Thymus (tissue), 11 donors: ENCODE results near the gene GNG3. TPM values are rescaled to one million over a fixed set of nuclear protein-coding genes. Genes with fewer than 3 reads are reported as not detected.
"Not testable (repeated sequence)": the region's sequence is repeated elsewhere in the genome, so short reads cannot be mapped to it uniquely, and the experiment has no call there.

Source experiments
- DNase-seq, 9 donors: peaks; one replicate each; pipeline ENCODE4 v3.0.0-alpha.2; 2013; ENCODE audit warnings: low spot score in 9 of 9, low read depth in 6 of 9, missing footprints in 1 of 9
- H3K27ac ChIP-seq, 2 donors: one replicate each; pipeline ENCODE4 v1.5.1; 2013; ENCODE audit warnings: control low read depth in 1 of 2, low read depth in 1 of 2, low read length in 1 of 2, mild to moderate bottlenecking in 1 of 2, moderate library complexity in 1 of 2
- H3K27me3 ChIP-seq, 2 donors: one replicate each; pipeline ENCODE4 v1.5.1; 2013; ENCODE audit warnings: low read length in 1 of 2; ENCODE audit not compliant: control insufficient read depth in 2 of 2, insufficient read depth in 1 of 2
- H3K36me3 ChIP-seq, 2 donors: one replicate each; pipeline ENCODE4 v1.5.1; 2013; ENCODE audit warnings: low read length in 1 of 2, mild to moderate bottlenecking in 1 of 2, moderate library complexity in 1 of 2; ENCODE audit not compliant: control insufficient read depth in 2 of 2, insufficient read depth in 2 of 2
- H3K4me1 ChIP-seq, 2 donors: one replicate each; pipeline ENCODE4 v1.5.1; 2013; ENCODE audit warnings: low read length in 2 of 2; ENCODE audit not compliant: control insufficient read depth in 2 of 2, insufficient read depth in 2 of 2
- H3K4me3 ChIP-seq, 2 donors: one replicate each; pipeline ENCODE4 v1.5.1; 2013; ENCODE audit warnings: low read length in 2 of 2, control low read depth in 1 of 2, mild to moderate bottlenecking in 1 of 2
- H3K9me3 ChIP-seq, 2 donors: one replicate each; pipeline ENCODE4 v1.5.1; 2013; ENCODE audit warnings: low read length in 1 of 2, mild to moderate bottlenecking in 1 of 2; ENCODE audit not compliant: control insufficient read depth in 2 of 2, insufficient read depth in 1 of 2
- WGBS: extraction: QIAGEN DNeasy Blood & Tissue Kit; methylation state at CpG from one replicate; pipeline ENCODE4 v1.1.7; 2013; 5-methylcytosine and 5-hydroxymethylcytosine counted together
- polyA plus RNA-seq: library from polyadenylated mRNA; stranded (reverse); fragments of 200-250 nt; gene quantifications from one replicate; pipeline ENCODE4 v1.2.3, GENCODE V29; 2013
- total RNA-seq: library from RNA; stranded (reverse); fragments of 120-200 nt; gene quantifications from one replicate; pipeline ENCODE4 v1.2.4, GENCODE V29; 2013
- donor health status: healthy.

Gene GNG3
- total and polyA plus RNA-seq, 2 donors: 0.05 to 0.41 TPM

DNA sequence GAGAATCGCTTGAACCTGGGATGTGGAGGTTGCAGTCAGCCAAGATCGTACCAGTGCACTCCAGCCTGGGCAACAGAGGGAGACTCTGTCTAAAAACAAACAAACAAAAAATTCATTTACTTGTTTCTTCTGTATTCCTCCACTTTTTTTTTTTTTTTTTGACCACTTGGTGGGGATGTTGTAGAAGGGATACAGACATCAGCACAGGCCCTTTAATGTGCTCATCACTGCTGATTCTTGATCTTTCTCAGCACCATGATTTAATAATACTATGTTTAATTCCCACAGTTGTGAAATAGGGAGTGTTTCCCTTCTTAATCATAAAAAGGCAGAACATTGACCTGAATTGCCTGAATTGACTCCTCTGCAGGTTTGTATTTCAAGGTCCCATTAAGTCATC, 25.4 kb downstream of the GNG3 start:
- H3K27me3 ChIP-seq: no peaks in the 10 kb centered on the region
- peaks cover 32 to 55% of the 10 kb centered on the region in 2 donors for H3K36me3 ChIP-seq
- WGBS: 87% methylated on average over 2 of the region's 2 CpGs
- H3K4me1 ChIP-seq: peaks cover 7 to 18% of the 10 kb centered on the region in 2 donors
- H3K4me3 ChIP-seq: no peak overlapping the region
- H3K9me3 ChIP-seq: no peaks in the 10 kb centered on the region
- DNase-seq: peak in 1 of 9 donors; percentile 49
- no peak overlapping the region for H3K27ac ChIP-seq

GRCh38 chr11:62737196-62737595, 29.7 kb downstream of the GNG3 start:
- H3K4me3 ChIP-seq: no peak overlapping the region
- no peaks in the 10 kb centered on the region for H3K9me3 ChIP-seq
- no peak for DNase-seq
- H3K27ac ChIP-seq: no peak overlapping the region
- peaks cover 56 to 67% of the 10 kb centered on the region in 2 donors for H3K36me3 ChIP-seq
- no peaks in the 10 kb centered on the region for H3K27me3 ChIP-seq
- H3K4me1 ChIP-seq: no peaks in the 10 kb centered on the region

GRCh38 chr11:62747475-62748160, 40.1 kb downstream of the GNG3 start:
- no peak overlapping the region for H3K4me3 ChIP-seq
- peaks cover 19 to 22% of the 10 kb centered on the region in 2 donors for H3K36me3 ChIP-seq
- H3K4me1 ChIP-seq: peaks cover 0 to 3% of the 10 kb centered on the region in 2 donors
- WGBS: 96% methylated on average over 9 of the region's 9 CpGs
- H3K9me3 ChIP-seq: no peaks in the 10 kb centered on the region
- no peak for DNase-seq
- no peaks in the 10 kb centered on the region for H3K27me3 ChIP-seq
- no peak overlapping the region for H3K27ac ChIP-seq

- 99% methylated on average over 5 of the region's 5 CpGs for WGBS
- not testable (repeated sequence) for DNase-seq, H3K9me3 ChIP-seq, H3K4me3 ChIP-seq, H3K27me3 ChIP-seq, H3K27ac ChIP-seq
- H3K4me1 ChIP-seq: peaks cover 12 to 17% of the 10 kb centered on the region in 2 donors
- peaks cover 23 to 28% of the 10 kb centered on the region in 2 donors for H3K36me3 ChIP-seq
Measured at GRCh38 chr11:62749931-62750330, 42.5 kb downstream of the GNG3 start.

DNA sequence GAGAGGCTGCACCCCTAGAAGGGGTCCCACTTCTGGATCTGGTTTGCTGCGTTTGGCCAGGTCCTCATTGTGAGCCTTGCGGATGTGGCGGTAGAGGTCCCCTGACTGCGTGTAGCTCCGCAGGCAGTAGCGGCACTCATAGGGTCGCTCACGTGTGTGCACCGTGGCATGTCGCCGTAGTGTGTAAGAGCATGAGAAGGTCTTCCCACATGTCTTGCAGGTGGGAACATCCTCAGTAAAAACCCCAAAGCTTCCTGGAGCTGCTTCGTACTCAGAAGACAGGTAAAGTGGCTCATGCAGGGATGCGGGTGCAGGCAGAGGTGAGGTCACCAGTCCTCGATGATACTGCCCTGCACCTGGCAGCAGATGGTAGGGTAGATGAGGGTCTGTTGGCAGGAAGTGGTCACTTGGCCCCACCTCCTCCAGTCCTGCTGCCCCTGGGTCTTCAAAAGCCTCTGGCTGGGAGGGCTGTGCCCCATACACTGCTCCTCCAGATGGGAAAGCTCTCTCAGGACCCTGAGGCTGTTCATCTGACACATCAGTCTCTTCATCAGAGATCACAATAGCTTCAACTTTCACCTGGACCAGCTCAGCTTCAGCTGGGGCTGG, 44.8 kb downstream of the GNG3 start:
- Histone ChIP-seq H3K9me3 (no peaks in the 10 kb centered on the region), H3K27ac (no peak overlapping the region), H3K36me3 (peaks cover 23 to 24% of the 10 kb centered on the region in 2 donors), H3K4me1 (peaks cover 12 to 17% of the 10 kb centered on the region in 2 donors), H3K27me3 (no peaks in the 10 kb centered on the region), H3K4me3 (no peak overlapping the region)
- DNase-seq: no peak
- WGBS: 98% methylated on average over 14 of the region's 14 CpGs

GRCh38 chr11:62752994-62753735, 45.7 kb downstream of the GNG3 start:
- H3K27me3 ChIP-seq: no peaks in the 10 kb centered on the region
- DNase-seq: no peak
- peaks cover 23 to 24% of the 10 kb centered on the region in 2 donors for H3K36me3 ChIP-seq
- H3K4me1 ChIP-seq: peaks cover 12 to 17% of the 10 kb centered on the region in 2 donors
- H3K9me3 ChIP-seq: no peaks in the 10 kb centered on the region
- WGBS: 80% methylated on average over 15 of the region's 15 CpGs
- H3K4me3 ChIP-seq: peak overlapping the region; percentile 76 to 83
- peak overlapping the region; percentile 58 to 92 for H3K27ac ChIP-seq

DNA sequence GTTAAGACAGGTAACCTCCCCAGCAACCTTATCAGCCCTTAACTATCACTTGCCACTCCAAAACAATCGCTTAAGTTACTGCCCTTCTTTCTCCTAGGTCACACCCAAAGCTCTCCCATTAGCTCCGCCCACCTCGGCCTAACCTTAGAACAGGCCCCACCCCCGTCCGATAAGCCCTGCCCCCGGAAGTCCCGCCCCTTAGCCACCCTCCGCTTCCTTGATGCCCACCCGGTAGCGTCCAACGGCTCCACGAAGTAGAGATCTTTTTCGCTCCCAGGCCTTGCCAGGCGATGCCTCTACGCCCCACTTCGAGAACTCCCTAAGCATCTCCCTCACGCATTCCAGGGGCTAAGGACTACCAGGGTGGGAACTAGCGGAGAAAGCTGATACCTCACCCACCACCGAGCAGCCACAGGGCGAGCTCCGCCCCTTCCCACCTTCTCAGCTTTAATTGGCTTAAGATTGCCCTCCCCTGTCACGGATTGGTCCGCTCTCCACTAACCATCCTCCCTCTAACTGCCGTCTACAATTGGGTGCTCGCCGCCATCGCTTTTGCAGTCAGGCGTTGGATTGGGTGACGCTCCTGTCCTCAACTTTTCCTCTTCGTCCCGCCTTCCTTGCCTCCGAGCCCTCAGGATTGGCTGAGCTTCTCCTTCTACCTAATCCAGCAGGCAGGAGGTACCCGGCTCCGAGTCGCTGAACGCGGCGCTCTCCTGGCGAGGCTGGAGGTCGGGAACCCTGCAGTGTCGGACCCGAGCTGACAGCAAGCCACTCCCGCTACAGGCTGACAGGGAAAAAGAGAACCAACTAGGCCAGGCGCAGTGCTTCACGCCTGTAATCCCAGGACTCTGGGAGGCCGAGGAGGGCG, 46.5 kb downstream of the GNG3 start, which contains the start of gene ZBTB3:
ZBTB3 (minus strand) TSS at position 425 of the 868 bp plus-strand sequence. CDS start 496 bp downstream, outside the sequence.
- H3K27ac ChIP-seq: peak within 1 kb of the TSS; percentile 92 to 96
- peaks cover 12 to 17% of the 10 kb centered on the region in 2 donors for H3K4me1 ChIP-seq
- WGBS: under 1% methylated on average over 47 of the region's 47 CpGs

GRCh38 chr11:62755086-62755615, 47.7 kb downstream of the GNG3 start:
- Histone ChIP-seq H3K9me3 (no peaks in the 10 kb centered on the region), H3K27me3 (no peaks in the 10 kb centered on the region), H3K4me1 (peaks cover 12 to 17% of the 10 kb centered on the region in 2 donors), H3K4me3 (no peak overlapping the region), H3K27ac (no peak overlapping the region), H3K36me3 (peaks cover 14 to 16% of the 10 kb centered on the region in 2 donors)
- no peak for DNase-seq
- WGBS: 95% methylated on average over 10 of the region's 10 CpGs

More for the DNA sequence above, 46.5 kb downstream of the GNG3 start, which contains the start of gene ZBTB3:
- H3K36me3 ChIP-seq: peaks cover 19% of the 10 kb centered on the region in 2 donors
- peak within 1 kb of the TSS; percentile 76 to 83 for H3K4me3 ChIP-seq
- DNase-seq: peak; percentile 95 to 99 (median 97)
- no peaks in the 10 kb centered on the region for H3K27me3 ChIP-seq
- no peaks in the 10 kb centered on the region for H3K9me3 ChIP-seq
